NOMO-1 treated with DMSO at 0.1 percent for 48 hours (cell line): ENCODE data around the gene ZNF385C.

Source experiments
- DNase-seq: peaks from one replicate; lab custom pipeline; 2025; ENCODE audit not compliant: unreplicated experiment; lab: John Stamatoyannopoulos, UW

ZNF385C gene

GRCh38 chr17:42107597-42108576 is 9.6 kb upstream of the ZNF385C start:
- DNase-seq: peak; percentile 67

- DNase-seq: no peak
Measured at GRCh38 chr17:42107124-42107523, 8.9 kb upstream of the ZNF385C start.

GRCh38 chr17:42106009-42106408 is 7.7 kb upstream of the ZNF385C start:
- no peak for DNase-seq

- no peak for DNase-seq
Measured at GRCh38 chr17:42104264-42104663, 6.0 kb upstream of the ZNF385C start.

GRCh38 chr17:42103221-42103954 is 5.1 kb upstream of the ZNF385C start:
- DNase-seq: no peak

GRCh38 chr17:42101513-42102292 is 3.4 kb upstream of the ZNF385C start:
- peak; percentile 58 for DNase-seq

- DNase-seq: no peak
Measured at GRCh38 chr17:42098730-42099399, 592 bp upstream of the ZNF385C start.

GRCh38 chr17:42096360-42097111 is 1.7 kb downstream of the ZNF385C start:
- DNase-seq: no peak

GRCh38 chr17:42094375-42095069 is 3.8 kb downstream of the ZNF385C start:
- DNase-seq: no peak

- DNase-seq: no peak
Measured at GRCh38 chr17:42092939-42093338, 5.3 kb downstream of the ZNF385C start.

GRCh38 chr17:42090964-42091790 is 7.1 kb downstream of the ZNF385C start:
- no peak for DNase-seq

GRCh38 chr17:42088736-42089135 is 9.5 kb downstream of the ZNF385C start:
- no peak for DNase-seq

GRCh38 chr17:42087736-42088705 is 10.3 kb downstream of the ZNF385C start:
- DNase-seq: no peak

- no peak for DNase-seq
Measured at GRCh38 chr17:42087042-42087701, 11.1 kb downstream of the ZNF385C start.

- no peak for DNase-seq
Measured at GRCh38 chr17:42081516-42082129, 16.6 kb downstream of the ZNF385C start.

- DNase-seq: no peak
Measured at GRCh38 chr17:42079541-42079940, 18.7 kb downstream of the ZNF385C start.
